Retina (tissue), 1 donor: Measurements from ENCODE around the gene SDHAF4.
"Not testable (repeated sequence)": the region's sequence is repeated elsewhere in the genome, so short reads cannot be mapped to it uniquely, and the experiment has no call there.

Experiments used
- DNase-seq: peaks from one replicate; pipeline ENCODE4 v3.0.0-alpha.2; 2016

SDHAF4 gene

GRCh38 chr6:70566751-70567382, at the start of gene SDHAF4:
Gene SDHAF4, plus strand, starts transcription at chr6:70566930. Its CDS starts 11 bp downstream, at chr6:70566941.
- DNase-seq = peak; percentile 96

GRCh38 chr6:70518723-70519122, 48.0 kb upstream of the SDHAF4 start:
- DNase-seq = no peak

- DNase-seq = no peak
Measured at GRCh38 chr6:70520575-70520974, 46.2 kb upstream of the SDHAF4 start.

- DNase-seq = no peak
Measured at GRCh38 chr6:70524721-70525286, 41.9 kb upstream of the SDHAF4 start.

- no peak for DNase-seq
Measured at GRCh38 chr6:70527071-70527737, 39.5 kb upstream of the SDHAF4 start.

GRCh38 chr6:70530023-70530422, 36.7 kb upstream of the SDHAF4 start:
- no peak for DNase-seq

GRCh38 chr6:70531133-70531532, 35.6 kb upstream of the SDHAF4 start:
- no peak for DNase-seq

GRCh38 chr6:70537266-70537665, 29.5 kb upstream of the SDHAF4 start:
- no peak for DNase-seq

GRCh38 chr6:70538376-70538775, 28.4 kb upstream of the SDHAF4 start:
- DNase-seq = no peak

GRCh38 chr6:70547313-70547712, 19.4 kb upstream of the SDHAF4 start:
- no peak for DNase-seq

- no peak for DNase-seq
Measured at GRCh38 chr6:70547905-70548304, 18.8 kb upstream of the SDHAF4 start.

GRCh38 chr6:70549327-70549726, 17.4 kb upstream of the SDHAF4 start:
- no peak for DNase-seq

GRCh38 chr6:70551566-70551965, 15.2 kb upstream of the SDHAF4 start:
- no peak for DNase-seq

GRCh38 chr6:70552286-70552940, 14.3 kb upstream of the SDHAF4 start:
- not testable (repeated sequence) for DNase-seq

- DNase-seq = no peak
Measured at GRCh38 chr6:70552974-70553373, 13.8 kb upstream of the SDHAF4 start.

GRCh38 chr6:70557998-70558397, 8.7 kb upstream of the SDHAF4 start:
- DNase-seq = no peak

GRCh38 chr6:70562401-70562800, 4.3 kb upstream of the SDHAF4 start:
- DNase-seq = not testable (repeated sequence)

- peak; percentile 10 for DNase-seq
Measured at GRCh38 chr6:70563530-70563929, 3.2 kb upstream of the SDHAF4 start.

- no peak for DNase-seq
Measured at GRCh38 chr6:70574643-70575042, 7.9 kb downstream of the SDHAF4 start.

GRCh38 chr6:70575899-70576495, 9.3 kb downstream of the SDHAF4 start:
- DNase-seq = no peak

- DNase-seq = no peak
Measured at GRCh38 chr6:70586114-70586513, 19.4 kb downstream of the SDHAF4 start.

- no peak for DNase-seq
Measured at GRCh38 chr6:70590400-70590799, 23.7 kb downstream of the SDHAF4 start.

GRCh38 chr6:70592391-70593117, 25.8 kb downstream of the SDHAF4 start:
- no peak for DNase-seq
